GM12872 (cell line): ENCODE results near the gene SLC12A8.

Experiments used
- CTCF ChIP-seq: IDR thresholded peaks from 3 replicates; pipeline ENCODE4 v1.5.1; 2011; ENCODE audit warnings: low read depth, mild to moderate bottlenecking, low read length, moderate library complexity; ENCODE audit not compliant: insufficient read depth

SLC12A8 gene

GRCh38 chr3:125212509-125213363, at the start of gene SLC12A8:
SLC12A8 (minus strand) TSS chr3:125212748; CDS start chr3:125211349, 1,399 bp downstream.
- TF ChIP-seq CTCF: no peak

- TF ChIP-seq CTCF: no peak
Observed at GRCh38 chr3:125262161-125262560, 49.6 kb upstream of the SLC12A8 start.

GRCh38 chr3:125261031-125261430, 48.5 kb upstream of the SLC12A8 start:
- TF ChIP-seq CTCF: no peak

GRCh38 chr3:125260158-125260557, 47.6 kb upstream of the SLC12A8 start:
- no peak for TF ChIP-seq CTCF

- TF ChIP-seq CTCF: no peak
Observed at GRCh38 chr3:125257536-125257935, 45.0 kb upstream of the SLC12A8 start.

- no peak for TF ChIP-seq CTCF
Observed at GRCh38 chr3:125256675-125257074, 44.1 kb upstream of the SLC12A8 start.

GRCh38 chr3:125250973-125251372, 38.4 kb upstream of the SLC12A8 start:
- TF ChIP-seq CTCF: no peak
